Right hindlimb (tissue), 1 donor: ENCODE results near the gene SCGB1C2.

Experiments used
- DNase-seq: peaks from one replicate; pipeline ENCODE4 v3.0.0-alpha.2; 2018

SCGB1C2 gene

GRCh38 chr17:173166-173911 lies 36.0 kb downstream of the SCGB1C2 start:
- no peak for DNase-seq

- no peak for DNase-seq
These were observed 39.8 kb downstream of the SCGB1C2 start for GRCh38 chr17:177155-177554.

- no peak for DNase-seq
These were observed 40.4 kb downstream of the SCGB1C2 start for GRCh38 chr17:177762-178161.

- DNase-seq: no peak
These were observed 41.1 kb downstream of the SCGB1C2 start for GRCh38 chr17:178292-179065.

DNA sequence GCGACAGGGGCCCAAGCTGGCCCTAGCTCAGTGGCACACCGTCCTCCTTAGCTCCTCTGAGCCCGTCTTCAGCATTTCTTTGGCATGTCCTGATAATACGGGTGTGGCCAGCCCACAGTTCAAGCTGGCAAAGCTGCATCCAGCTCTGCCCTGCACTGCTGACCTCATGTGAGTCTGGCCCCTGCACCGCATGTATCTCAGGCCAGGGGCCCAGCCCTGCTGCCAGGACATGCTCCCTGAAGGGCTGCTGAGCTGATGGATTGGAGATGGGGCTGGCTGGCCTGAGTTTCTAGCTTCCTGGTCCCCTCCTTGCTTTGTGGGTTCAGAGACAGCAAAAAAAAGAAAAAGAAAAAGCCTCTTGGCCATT lies 41.7 kb downstream of the SCGB1C2 start:
- DNase-seq: no peak

DNA sequence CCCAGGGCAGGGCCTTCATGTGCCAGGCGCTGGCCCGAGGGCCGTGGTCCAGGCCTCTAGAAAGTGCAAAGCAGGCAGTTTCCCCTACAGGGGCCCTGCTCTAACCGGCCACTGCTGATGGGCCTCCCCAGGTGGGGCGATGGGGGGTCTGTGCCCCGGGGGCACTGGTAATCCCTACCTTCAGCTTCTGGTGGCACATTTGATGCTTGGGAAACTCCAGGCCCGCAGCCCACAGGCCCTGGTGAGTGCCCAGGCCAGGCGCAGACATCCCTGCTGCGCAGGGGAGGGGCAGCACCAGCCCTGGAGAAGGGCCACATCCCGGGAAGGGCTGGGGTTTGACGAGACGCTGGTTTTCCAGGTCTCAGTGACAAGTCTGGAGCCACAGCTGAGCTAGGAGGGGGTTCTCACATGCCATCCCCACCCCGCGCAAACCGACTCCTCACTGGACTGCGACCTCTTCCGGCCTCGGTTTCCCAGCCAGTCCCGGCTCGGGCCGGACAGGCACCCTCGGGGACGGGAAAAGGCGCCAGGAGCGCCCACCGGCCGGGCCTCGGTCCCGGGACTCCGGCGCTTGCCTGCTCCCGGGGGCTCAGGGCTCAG lies 42.5 kb downstream of the SCGB1C2 start:
- DNase-seq: no peak

DNA sequence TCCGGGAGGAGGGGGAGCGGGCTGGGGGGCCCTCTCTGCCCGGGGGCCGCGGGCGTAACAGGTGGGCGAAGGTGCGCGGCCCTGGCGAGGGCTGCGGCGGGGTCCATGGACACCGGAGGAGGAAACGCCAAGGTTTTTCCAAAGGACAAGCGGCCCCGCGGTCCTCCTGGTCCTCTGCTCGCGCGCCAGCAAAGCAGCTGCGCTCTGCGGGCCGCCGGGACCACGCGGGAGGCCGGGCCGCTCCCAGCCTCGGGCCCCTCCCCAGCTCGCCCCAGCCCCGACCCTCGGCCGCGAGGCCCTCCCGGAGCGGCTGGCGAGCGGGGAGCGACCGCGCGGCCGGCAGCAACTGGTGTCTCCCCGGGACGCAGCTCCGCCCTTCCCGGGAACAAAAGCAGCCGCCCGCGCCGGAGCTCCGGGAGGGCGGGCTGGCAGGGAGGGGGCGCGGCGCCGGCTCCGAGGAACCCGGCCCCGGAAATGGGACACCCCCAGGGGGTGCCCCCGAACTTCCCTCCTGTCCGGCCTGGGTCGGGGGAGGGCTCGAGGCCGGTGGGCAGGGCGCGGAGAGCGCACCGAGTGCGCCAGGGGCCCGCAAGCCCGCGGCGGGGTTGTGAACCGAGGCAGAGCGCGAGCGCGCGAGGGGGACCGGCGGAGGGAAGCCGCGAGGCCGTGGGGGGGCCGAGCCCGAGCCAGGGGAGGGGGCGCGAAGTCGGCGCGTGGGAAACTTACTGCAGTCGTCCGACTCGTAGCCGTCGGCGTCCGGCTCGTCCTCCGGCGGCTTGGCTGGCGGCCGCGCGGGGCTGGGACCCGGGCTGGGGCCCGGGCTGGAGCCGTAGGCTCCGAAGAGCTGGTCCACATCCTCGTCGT lies 43.2 kb downstream of the SCGB1C2 start:
- DNase-seq: peak; percentile 45

- DNase-seq: peak; percentile 55
These were observed 44.1 kb downstream of the SCGB1C2 start, which contains the start of gene DOC2B for GRCh38 chr17:181245-182049. Gene DOC2B (minus strand): TSS chr17:181650. CDS start chr17:181479, 171 bp downstream.

- DNase-seq: no peak
These were observed 44.8 kb downstream of the SCGB1C2 start for GRCh38 chr17:182050-182751.

- DNase-seq: no peak
These were observed 45.7 kb downstream of the SCGB1C2 start for GRCh38 chr17:183021-183420.

DNA sequence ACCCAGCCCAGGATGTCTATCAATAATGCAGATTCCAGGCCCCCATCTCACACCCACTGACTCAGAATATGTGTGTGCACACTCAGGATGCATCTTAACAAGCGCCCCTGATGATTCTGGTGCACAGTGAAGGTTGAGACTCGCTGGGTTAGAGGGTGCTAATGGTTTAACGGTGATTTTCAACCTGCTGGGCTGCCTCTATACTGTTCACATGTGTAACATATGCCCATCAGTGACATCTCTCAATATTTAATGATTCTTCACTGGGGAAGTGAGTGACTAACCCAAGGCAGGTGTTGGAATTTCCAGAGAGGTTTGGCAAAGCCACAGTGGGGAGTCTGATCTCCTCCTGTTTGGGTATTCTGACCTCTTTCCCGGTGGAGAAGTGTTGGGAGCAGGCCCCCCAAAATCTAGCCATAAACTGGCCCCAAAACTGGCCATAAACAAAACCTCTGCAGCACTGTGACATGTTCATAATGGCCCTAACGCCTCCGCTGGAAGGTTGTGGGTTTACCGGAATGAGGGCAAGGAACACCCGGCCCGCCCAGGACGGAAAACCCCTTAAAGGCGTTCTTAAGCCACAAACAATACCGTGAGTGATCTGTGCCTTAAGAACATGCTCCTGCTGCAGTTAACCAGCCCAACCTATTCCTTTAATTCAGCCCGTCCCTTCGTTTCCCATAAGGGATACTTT lies 48.2 kb downstream of the SCGB1C2 start:
- DNase-seq: no peak

- no peak for DNase-seq
These were observed 49.8 kb downstream of the SCGB1C2 start for GRCh38 chr17:187130-187529.
